Stomach (tissue), 4 donors: ENCODE results near the gene PDE4D.

ENCODE experiments used
- CTCF ChIP-seq, 7 experiments: fragments of 450-650 bp in 4 of 7; fragments of 200-600 bp in 3 of 7; sonication (generic) in 3 of 7; IDR thresholded peaks; one replicate each; pipeline ENCODE4 v1.5.1; 2016 to 2019; ENCODE audit warnings: antibody characterized with exemption in 7 of 7, control low read depth in 2 of 7, mild to moderate bottlenecking in 1 of 7
- POLR2A ChIP-seq, 4 donors: fragments of 450-650 bp; IDR thresholded peaks; one replicate each; pipeline ENCODE4 v1.6.1; 2016; ENCODE audit warnings: antibody characterized with exemption in 4 of 4, control low read depth in 2 of 4, mild to moderate bottlenecking in 1 of 4, moderate library complexity in 1 of 4

- no peak for TF ChIP-seq CTCF (IDR thresholded peaks at IDR 0.05)
- no peak for TF ChIP-seq POLR2A (IDR thresholded peaks at IDR 0.05)
Observed at GRCh38 chr5:59683311-59683710, 210.2 kb downstream of the PDE4D start.
